HTR-8/SVneo (cell line): ENCODE data around the gene SPATS2.
A peak's percentile ranks its signal among the peaks of the same experiment; 100 is the strongest.
"Not testable (repeated sequence)": the region's sequence is repeated elsewhere in the genome, so short reads cannot be mapped to it uniquely, and the experiment has no call there.

Source experiments
- DNase-seq: peaks from one replicate; pipeline ENCODE4 v3.0.0; 2011; ENCODE audit warnings: low spot score, mixed read lengths; ENCODE audit not compliant: insufficient read length
- FAIRE-seq: peaks from 2 replicates; lab custom pipeline; 2011; peaks lifted over from hg19 to GRCh38; lab: Jason Lieb, UNC

SPATS2 gene

GRCh38 chr12:49347311-49348193 is 19.7 kb upstream of the SPATS2 start:
- FAIRE-seq (peak; percentile 83), DNase-seq (peak; percentile 98)

GRCh38 chr12:49348781-49349180 is 18.5 kb upstream of the SPATS2 start:
- no peak for FAIRE-seq

GRCh38 chr12:49349266-49349665 is 18.0 kb upstream of the SPATS2 start:
- FAIRE-seq (no peak), DNase-seq (no peak)

More at GRCh38 chr12:49348781-49349180, 18.5 kb upstream of the SPATS2 start:
- no peak for DNase-seq

GRCh38 chr12:49352351-49352750 is 14.9 kb upstream of the SPATS2 start:
- FAIRE-seq = no peak

GRCh38 chr12:49355913-49356312 is 11.3 kb upstream of the SPATS2 start:
- DNase-seq (no peak), FAIRE-seq (no peak)

More at GRCh38 chr12:49352351-49352750, 14.9 kb upstream of the SPATS2 start:
- DNase-seq = no peak

GRCh38 chr12:49357103-49357678 is 10.1 kb upstream of the SPATS2 start:
- DNase-seq = no peak
- FAIRE-seq = no peak

GRCh38 chr12:49358483-49359141 is 8.7 kb upstream of the SPATS2 start:
- FAIRE-seq (no peak), DNase-seq (peak; percentile 65)

- no peak for FAIRE-seq
Measured at GRCh38 chr12:49359671-49360070, 7.6 kb upstream of the SPATS2 start.

GRCh38 chr12:49362077-49362476 is 5.2 kb upstream of the SPATS2 start:
- FAIRE-seq = no peak

More at GRCh38 chr12:49359671-49360070, 7.6 kb upstream of the SPATS2 start:
- no peak for DNase-seq

GRCh38 chr12:49364989-49365388 is 2.3 kb upstream of the SPATS2 start:
- no peak for FAIRE-seq
- DNase-seq = no peak

More at GRCh38 chr12:49362077-49362476, 5.2 kb upstream of the SPATS2 start:
- no peak for DNase-seq

- DNase-seq = no peak
- no peak for FAIRE-seq
Measured at GRCh38 chr12:49365542-49365941, 1.7 kb upstream of the SPATS2 start.

GRCh38 chr12:49366096-49366651 is 1.1 kb upstream of the SPATS2 start:
- DNase-seq (no peak), FAIRE-seq (no peak)

GRCh38 chr12:49366652-49367380 is 446 bp upstream of the SPATS2 start:
- FAIRE-seq (peak; percentile 44), DNase-seq (peak; percentile 95)

- no peak for FAIRE-seq
Measured at GRCh38 chr12:49368240-49368600, 958 bp downstream of the SPATS2 start.

GRCh38 chr12:49369411-49370145 is 2.3 kb downstream of the SPATS2 start:
- DNase-seq (no peak), FAIRE-seq (no peak)

More at GRCh38 chr12:49368240-49368600, 958 bp downstream of the SPATS2 start:
- DNase-seq = no peak

- FAIRE-seq = no peak
- DNase-seq = no peak
Measured at GRCh38 chr12:49370539-49370938, 3.3 kb downstream of the SPATS2 start.

GRCh38 chr12:49375406-49375805 is 8.1 kb downstream of the SPATS2 start:
- DNase-seq (no peak), FAIRE-seq (no peak)

- DNase-seq = no peak
- FAIRE-seq = no peak
Measured at GRCh38 chr12:49377386-49377785, 10.1 kb downstream of the SPATS2 start.

- not testable (repeated sequence) for FAIRE-seq, DNase-seq
Measured at GRCh38 chr12:49380184-49380583, 12.9 kb downstream of the SPATS2 start.
